ENCODE measurements around the gene MRPL50.

Gene MRPL50

DNA sequence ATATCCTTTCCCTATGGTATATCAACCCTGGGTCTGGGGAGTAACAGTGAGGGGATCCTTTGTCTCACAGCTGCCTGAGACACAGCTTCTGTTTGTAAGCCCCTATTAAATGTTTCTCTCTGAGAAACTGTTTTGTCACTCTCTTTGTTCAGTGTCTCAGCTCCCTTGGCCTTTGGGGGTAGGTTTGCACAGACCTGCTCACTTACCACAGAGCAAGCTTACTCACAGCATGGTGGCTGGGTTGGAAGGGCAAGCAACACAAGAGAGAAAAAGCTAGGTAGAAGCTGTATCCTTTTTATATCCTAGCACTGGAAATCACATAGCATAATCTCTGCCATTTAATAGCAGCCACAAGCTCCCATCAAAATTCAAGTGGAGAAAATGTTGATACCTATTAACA, 18.1 kb downstream of the MRPL50 start:
- Histone ChIP-seq H3K4me3 (replicated peaks; ENCODE audit: insufficient read depth, low read length) (no peak overlapping the region), H3K27ac (replicated peaks) (no peak overlapping the region), H3K27me3 (ENCODE audit: insufficient read depth, poor library complexity, severe bottlenecking) (no peaks in the 10 kb centered on the region)
- TF ChIP-seq POLR2AphosphoS5 (IDR thresholded peaks at IDR 0.05; ENCODE audit: low read depth) (no peak), SPI1 (IDR thresholded peaks at IDR 0.05; ENCODE audit: borderline replicate concordance, low read depth) (no peak), GABPA (IDR thresholded peaks at IDR 0.05; ENCODE audit: low read depth) (no peak)
- TF ChIP-seq, protein P1, sequence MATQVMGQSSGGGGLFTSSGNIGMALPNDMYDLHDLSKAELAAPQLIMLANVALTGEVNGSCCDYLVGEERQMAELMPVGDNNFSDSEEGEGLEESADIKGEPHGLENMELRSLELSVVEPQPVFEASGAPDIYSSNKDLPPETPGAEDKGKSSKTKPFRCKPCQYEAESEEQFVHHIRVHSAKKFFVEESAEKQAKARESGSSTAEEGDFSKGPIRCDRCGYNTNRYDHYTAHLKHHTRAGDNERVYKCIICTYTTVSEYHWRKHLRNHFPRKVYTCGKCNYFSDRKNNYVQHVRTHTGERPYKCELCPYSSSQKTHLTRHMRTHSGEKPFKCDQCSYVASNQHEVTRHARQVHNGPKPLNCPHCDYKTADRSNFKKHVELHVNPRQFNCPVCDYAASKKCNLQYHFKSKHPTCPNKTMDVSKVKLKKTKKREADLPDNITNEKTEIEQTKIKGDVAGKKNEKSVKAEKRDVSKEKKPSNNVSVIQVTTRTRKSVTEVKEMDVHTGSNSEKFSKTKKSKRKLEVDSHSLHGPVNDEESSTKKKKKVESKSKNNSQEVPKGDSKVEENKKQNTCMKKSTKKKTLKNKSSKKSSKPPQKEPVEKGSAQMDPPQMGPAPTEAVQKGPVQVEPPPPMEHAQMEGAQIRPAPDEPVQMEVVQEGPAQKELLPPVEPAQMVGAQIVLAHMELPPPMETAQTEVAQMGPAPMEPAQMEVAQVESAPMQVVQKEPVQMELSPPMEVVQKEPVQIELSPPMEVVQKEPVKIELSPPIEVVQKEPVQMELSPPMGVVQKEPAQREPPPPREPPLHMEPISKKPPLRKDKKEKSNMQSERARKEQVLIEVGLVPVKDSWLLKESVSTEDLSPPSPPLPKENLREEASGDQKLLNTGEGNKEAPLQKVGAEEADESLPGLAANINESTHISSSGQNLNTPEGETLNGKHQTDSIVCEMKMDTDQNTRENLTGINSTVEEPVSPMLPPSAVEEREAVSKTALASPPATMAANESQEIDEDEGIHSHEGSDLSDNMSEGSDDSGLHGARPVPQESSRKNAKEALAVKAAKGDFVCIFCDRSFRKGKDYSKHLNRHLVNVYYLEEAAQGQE (IDR thresholded peaks at IDR 0.05; ENCODE audit: insufficient replicate concordance, low read depth): no peak
- TF ChIP-seq, protein P2, sequence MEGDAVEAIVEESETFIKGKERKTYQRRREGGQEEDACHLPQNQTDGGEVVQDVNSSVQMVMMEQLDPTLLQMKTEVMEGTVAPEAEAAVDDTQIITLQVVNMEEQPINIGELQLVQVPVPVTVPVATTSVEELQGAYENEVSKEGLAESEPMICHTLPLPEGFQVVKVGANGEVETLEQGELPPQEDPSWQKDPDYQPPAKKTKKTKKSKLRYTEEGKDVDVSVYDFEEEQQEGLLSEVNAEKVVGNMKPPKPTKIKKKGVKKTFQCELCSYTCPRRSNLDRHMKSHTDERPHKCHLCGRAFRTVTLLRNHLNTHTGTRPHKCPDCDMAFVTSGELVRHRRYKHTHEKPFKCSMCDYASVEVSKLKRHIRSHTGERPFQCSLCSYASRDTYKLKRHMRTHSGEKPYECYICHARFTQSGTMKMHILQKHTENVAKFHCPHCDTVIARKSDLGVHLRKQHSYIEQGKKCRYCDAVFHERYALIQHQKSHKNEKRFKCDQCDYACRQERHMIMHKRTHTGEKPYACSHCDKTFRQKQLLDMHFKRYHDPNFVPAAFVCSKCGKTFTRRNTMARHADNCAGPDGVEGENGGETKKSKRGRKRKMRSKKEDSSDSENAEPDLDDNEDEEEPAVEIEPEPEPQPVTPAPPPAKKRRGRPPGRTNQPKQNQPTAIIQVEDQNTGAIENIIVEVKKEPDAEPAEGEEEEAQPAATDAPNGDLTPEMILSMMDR (IDR thresholded peaks at IDR 0.05; ENCODE audit: insufficient read depth, low read length): no peak
- no peak for DNase-seq (ENCODE audit: low read depth in 1 of 2, low spot score in 1 of 2)

DNA sequence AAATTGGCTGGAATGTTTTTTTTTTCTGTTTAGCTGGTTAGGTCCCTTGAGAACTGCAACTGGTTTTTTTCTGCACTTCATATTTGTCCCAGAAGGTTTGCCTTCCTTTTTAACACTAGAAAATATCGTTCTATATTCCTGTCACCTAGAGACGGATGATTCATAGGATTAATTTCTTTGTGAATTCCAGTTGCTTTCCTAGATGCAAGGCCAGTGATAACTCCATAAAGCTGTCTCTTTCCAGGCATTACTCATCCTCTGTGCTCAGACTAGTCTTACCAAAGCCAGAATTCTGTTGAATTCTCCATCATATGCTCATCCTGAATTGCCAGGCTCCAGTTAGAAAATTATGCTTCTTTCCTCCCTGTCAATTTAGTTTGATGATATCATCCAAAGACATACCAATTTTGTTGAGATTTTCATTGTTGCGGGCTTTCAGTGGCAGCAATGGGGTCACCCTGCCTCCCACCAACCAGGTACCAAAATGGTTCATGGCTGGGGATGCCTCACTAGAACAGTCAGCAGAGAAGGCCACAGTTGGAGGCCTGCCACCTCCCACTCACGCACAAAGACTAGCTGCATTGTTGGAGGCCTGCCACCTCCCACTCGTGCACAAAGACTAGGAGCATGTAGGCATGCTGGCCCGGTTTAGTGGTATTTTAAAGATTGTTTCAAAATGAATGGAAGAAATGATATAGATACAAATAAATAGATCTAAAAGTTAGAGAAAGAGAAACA, 22.1 kb downstream of the MRPL50 start:
- H3K27ac ChIP-seq (replicated peaks): no peak overlapping the region
- no peaks in the 10 kb centered on the region for H3K27me3 ChIP-seq (ENCODE audit: insufficient read depth, poor library complexity, severe bottlenecking)
- no peak overlapping the region for H3K4me3 ChIP-seq (replicated peaks; ENCODE audit: insufficient read depth, low read length)
- TF ChIP-seq, protein P1 (IDR thresholded peaks at IDR 0.05; ENCODE audit: insufficient replicate concordance, low read depth): no peak
- TF ChIP-seq, protein P2 (IDR thresholded peaks at IDR 0.05; ENCODE audit: insufficient read depth, low read length): no peak
- no peak for TF ChIP-seq POLR2AphosphoS5 (IDR thresholded peaks at IDR 0.05; ENCODE audit: low read depth)
- no peak for TF ChIP-seq SPI1 (IDR thresholded peaks at IDR 0.05; ENCODE audit: borderline replicate concordance, low read depth)
- TF ChIP-seq GABPA (IDR thresholded peaks at IDR 0.05; ENCODE audit: low read depth): no peak
- DNase-seq (ENCODE audit: low read depth in 1 of 2, low spot score in 1 of 2): no peak

DNA sequence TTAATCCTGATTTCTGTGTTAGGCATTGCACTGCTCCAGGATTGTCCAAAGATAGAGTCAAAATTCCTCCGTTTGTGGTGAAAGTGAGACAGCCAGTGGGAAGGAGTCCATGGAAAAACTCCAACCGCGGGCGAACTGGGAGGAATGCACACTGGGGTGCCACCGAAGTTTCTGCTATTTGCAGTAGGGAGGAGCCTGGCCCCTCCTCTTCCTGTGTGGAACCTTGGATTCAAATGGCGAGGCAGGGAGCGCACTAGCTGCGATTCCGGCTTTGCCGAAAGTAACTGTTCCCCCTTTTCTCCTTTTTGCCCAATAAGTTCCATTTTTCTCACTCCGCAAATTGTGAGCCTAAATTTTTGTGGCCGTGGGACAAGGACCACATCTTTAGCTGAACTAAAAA, 22.9 kb downstream of the MRPL50 start:
- Histone ChIP-seq H3K4me3 (replicated peaks; ENCODE audit: insufficient read depth, low read length) (no peak overlapping the region), H3K27me3 (ENCODE audit: insufficient read depth, poor library complexity, severe bottlenecking) (no peaks in the 10 kb centered on the region), H3K27ac (replicated peaks) (no peak overlapping the region)
- TF ChIP-seq, protein P2 (IDR thresholded peaks at IDR 0.05; ENCODE audit: insufficient read depth, low read length): no peak
- TF ChIP-seq GABPA (IDR thresholded peaks at IDR 0.05; ENCODE audit: low read depth) (no peak), SPI1 (IDR thresholded peaks at IDR 0.05; ENCODE audit: borderline replicate concordance, low read depth) (no peak), POLR2AphosphoS5 (IDR thresholded peaks at IDR 0.05; ENCODE audit: low read depth) (no peak)
- TF ChIP-seq, protein P1 (IDR thresholded peaks at IDR 0.05; ENCODE audit: insufficient replicate concordance, low read depth): no peak
- DNase-seq (ENCODE audit: low read depth in 1 of 2, low spot score in 1 of 2): no peak
